H1 (cell line): ENCODE measurements around the gene FAAH. TPM values are rescaled to one million over a fixed set of nuclear protein-coding genes. Genes with fewer than 3 reads are reported as not detected.

Experiments
- CTCF ChIA-PET: fragments of 300-600 bp; sonication (Branson Sonifier 250); formaldehyde crosslinking; loops from one replicate; lab custom pipeline; 2021; ENCODE audit not compliant: partially characterized antibody; lab: Charles Lee
- POLR2A ChIA-PET: fragments of 300-600 bp; sonication (Branson Sonifier 250); formaldehyde crosslinking; loops from one replicate; lab custom pipeline; 2021; ENCODE audit warnings: inconsistent platforms; ENCODE audit not compliant: partially characterized antibody; lab: Charles Lee
- DNase-seq, 2 experiments: peaks; one replicate each; pipeline versions ENCODE4 v3.0.0 to v3.0.0-alpha.2; 2010 to 2022; ENCODE audit warnings: low spot score in 2 of 2, low read depth in 1 of 2, mixed read lengths in 1 of 2
- FAIRE-seq: peaks from 2 replicates; lab custom pipeline; 2011; peaks lifted over from hg19 to GRCh38; lab: Jason Lieb, UNC
- H2AFZ ChIP-seq: 2 replicates; pipeline ENCODE4 v1.8.1; 2012; ENCODE audit warnings: low read length, inconsistent platforms
- H2AK5ac ChIP-seq: 2 replicates; pipeline ENCODE4 v1.6.1; 2013; ENCODE audit warnings: low read depth, low read length
- H2BK120ac ChIP-seq: replicated peaks from 2 replicates; pipeline ENCODE3; 2013; ENCODE audit warnings: low read depth, low read length, inconsistent platforms
- H2BK12ac ChIP-seq: 2 replicates; pipeline ENCODE4 v1.6.1; 2013; ENCODE audit warnings: low read depth, low read length
- H2BK15ac ChIP-seq: 2 replicates; pipeline ENCODE4 v1.6.1; 2013; ENCODE audit warnings: low read length
- H2BK20ac ChIP-seq: 2 replicates; pipeline ENCODE4 v1.6.1; 2013; ENCODE audit warnings: low read length
- H2BK5ac ChIP-seq: 2 replicates; pipeline ENCODE4 v1.6.1; 2013; ENCODE audit warnings: low read depth, low read length
- H3K14ac ChIP-seq: 2 replicates; pipeline ENCODE4 v1.6.1; 2013; ENCODE audit warnings: inconsistent platforms; ENCODE audit not compliant: insufficient read length
- H3K18ac ChIP-seq: 2 replicates; pipeline ENCODE4 v1.6.1; 2013; ENCODE audit warnings: low read length; ENCODE audit errors: extremely low read depth
- H3K23ac ChIP-seq: 2 replicates; pipeline ENCODE4 v1.6.1; 2013; ENCODE audit warnings: inconsistent platforms; ENCODE audit not compliant: insufficient read length
- H3K23me2 ChIP-seq: 2 replicates; pipeline ENCODE4 v1.6.1; 2013; ENCODE audit warnings: low read depth, low read length
- H3K27ac ChIP-seq: 2 replicates; pipeline ENCODE4 v1.6.1; 2011; ENCODE audit warnings: low read depth, low read length, inconsistent platforms
- H3K27me3 ChIP-seq, 4 experiments: replicated peaks in 1 of 4; 1 replicate in 1 of 4; 2 replicates in 3 of 4; pipeline versions ENCODE4 v1.6.1 to v1.8.1; 2011 to 2013; ENCODE audit warnings: low read length in 3 of 4, mild to moderate bottlenecking in 3 of 4, inconsistent platforms in 2 of 4, mixed read lengths in 2 of 4, moderate library complexity in 1 of 4; ENCODE audit not compliant: control insufficient read depth in 3 of 4, insufficient read depth in 3 of 4; ENCODE audit errors: extremely low read depth in 1 of 4
- H3K36me3 ChIP-seq, 4 experiments: 2 replicates each; pipeline versions ENCODE4 v1.6.1 to v1.8.1; 2011 to 2013; ENCODE audit warnings: mild to moderate bottlenecking in 4 of 4, low read length in 3 of 4, moderate library complexity in 2 of 4, control low read depth in 1 of 4, inconsistent platforms in 1 of 4; ENCODE audit not compliant: insufficient read depth in 4 of 4, control insufficient read depth in 2 of 4
- H3K4ac ChIP-seq: replicated peaks from 2 replicates; pipeline ENCODE3; 2013; ENCODE audit warnings: low read length, low read depth, mixed read lengths, inconsistent platforms; ENCODE audit not compliant: insufficient read length
- H3K4me1 ChIP-seq, 4 experiments: replicated peaks in 1 of 4; 1 replicate in 1 of 4; 2 replicates in 3 of 4; pipeline versions ENCODE4 v1.6.1 to v1.8.1; 2011 to 2013; ENCODE audit warnings: low read length in 3 of 4, inconsistent platforms in 2 of 4, mixed read lengths in 1 of 4; ENCODE audit not compliant: insufficient read depth in 4 of 4, control insufficient read depth in 3 of 4
- H3K4me2 ChIP-seq, 2 experiments: 2 replicates each; pipeline versions ENCODE4 v1.6.1 to v1.8.1; 2011 to 2013; ENCODE audit warnings: low read depth in 2 of 2, low read length in 2 of 2, control low read depth in 1 of 2, inconsistent platforms in 1 of 2, mild to moderate bottlenecking in 1 of 2; ENCODE audit not compliant: insufficient read depth in 1 of 2
- H3K4me3 ChIP-seq, 4 experiments: fragments of 200-600, 300-600 bp in 1 of 4; sonication (generic), shearing (Covaris generic), sonication (Bioruptor Twin) in 1 of 4; 2 replicates each; pipeline versions ENCODE4 v1.5.1 to v1.8.1; 2011 to 2016; ENCODE audit warnings: low read length in 4 of 4, low read depth in 3 of 4, control low read depth in 2 of 4, inconsistent platforms in 2 of 4, mild to moderate bottlenecking in 2 of 4, mixed read lengths in 1 of 4, moderate library complexity in 1 of 4; ENCODE audit not compliant: insufficient read depth in 2 of 4; ENCODE audit errors: extremely low read depth in 1 of 4
- H3K56ac ChIP-seq: replicated peaks from 2 replicates; pipeline ENCODE3; 2013; ENCODE audit warnings: low read depth, mild to moderate bottlenecking, mixed read lengths, low read length, inconsistent platforms; ENCODE audit not compliant: insufficient read length
- H3K79me1 ChIP-seq: 2 replicates; pipeline ENCODE4 v1.6.1; 2013; ENCODE audit warnings: low read depth, low read length, control low read depth
- H3K79me2 ChIP-seq, 2 experiments: 2 replicates each; pipeline versions ENCODE4 v1.6.1 to v1.8.1; 2012 to 2013; ENCODE audit warnings: low read length in 2 of 2, mild to moderate bottlenecking in 2 of 2, inconsistent platforms in 1 of 2; ENCODE audit not compliant: insufficient read depth in 2 of 2, control insufficient read depth in 1 of 2
- H3K9ac ChIP-seq, 4 experiments: replicated peaks in 1 of 4; 1 replicate in 1 of 4; 2 replicates in 3 of 4; pipeline versions ENCODE4 v1.6.1 to v1.8.1; 2011 to 2013; ENCODE audit warnings: low read depth in 3 of 4, low read length in 3 of 4, control low read depth in 2 of 4, mild to moderate bottlenecking in 2 of 4, moderate library complexity in 2 of 4, inconsistent platforms in 1 of 4; ENCODE audit errors: extremely low read depth in 1 of 4
- H3K9me3 ChIP-seq, 2 experiments: 2 replicates each; pipeline versions ENCODE4 v1.6.1 to v1.8.1; 2012 to 2013; ENCODE audit warnings: mild to moderate bottlenecking in 2 of 2, moderate library complexity in 2 of 2, control low read depth in 1 of 2, inconsistent platforms in 1 of 2, low read depth in 1 of 2, low read length in 1 of 2, mixed read lengths in 1 of 2; ENCODE audit not compliant: insufficient read depth in 2 of 2
- H4K20me1 ChIP-seq, 2 experiments: replicated peaks in 1 of 2; 2 replicates each; pipeline versions ENCODE3 to v1.8.1; 2011 to 2013; ENCODE audit warnings: inconsistent platforms in 2 of 2, low read length in 2 of 2, mild to moderate bottlenecking in 1 of 2; ENCODE audit not compliant: insufficient read depth in 2 of 2, control insufficient read depth in 1 of 2
- H4K5ac ChIP-seq: 2 replicates; pipeline ENCODE4 v1.6.1; 2013; ENCODE audit warnings: low read length, low read depth, mixed read lengths, inconsistent platforms; ENCODE audit not compliant: insufficient read length
- H4K8ac ChIP-seq: 2 replicates; pipeline ENCODE4 v1.8.0; 2013; ENCODE audit warnings: mild to moderate bottlenecking, moderate library complexity, low read length, inconsistent platforms; ENCODE audit not compliant: insufficient read depth; ENCODE audit errors: extremely low read depth
- H4K91ac ChIP-seq: replicated peaks from 2 replicates; pipeline ENCODE3; 2013; ENCODE audit warnings: low read length, mixed read lengths, inconsistent platforms; ENCODE audit not compliant: insufficient read length
- BACH1 ChIP-seq: IDR thresholded peaks from 2 replicates; pipeline ENCODE4 v1.6.1; 2012; ENCODE audit warnings: low read length, improper control_type of control experiment
- CHD1 ChIP-seq: IDR thresholded peaks from 2 replicates; pipeline ENCODE4 v1.6.1; 2012; ENCODE audit warnings: low read depth, low read length, improper control_type of control experiment
- E2F6 ChIP-seq: IDR thresholded peaks from 2 replicates; pipeline ENCODE4 v1.6.1; 2012; ENCODE audit warnings: inconsistent platforms
- EGR1 ChIP-seq: IDR thresholded peaks from 2 replicates; pipeline ENCODE4 v1.6.1; 2011; ENCODE audit warnings: low read depth, low read length, borderline replicate concordance
- HDAC2 ChIP-seq, 2 experiments: fragments of 300-600 bp in 1 of 2; sonication (generic) in 1 of 2; IDR thresholded peaks; 2 replicates each; pipeline ENCODE4 v1.6.1; 2011 to 2012; ENCODE audit warnings: low read depth in 2 of 2, low read length in 2 of 2, mild to moderate bottlenecking in 2 of 2, moderate library complexity in 2 of 2, borderline replicate concordance in 1 of 2, inconsistent platforms in 1 of 2
- KDM5A ChIP-seq: fragments of 200-600 bp; IDR thresholded peaks from 2 replicates; pipeline ENCODE4 v1.7.1; 2012; ENCODE audit warnings: mild to moderate bottlenecking, low read length, inconsistent platforms, mixed read lengths
- MAFK ChIP-seq: IDR thresholded peaks from 2 replicates; pipeline ENCODE4 v1.6.1; 2012; ENCODE audit warnings: low read depth, mild to moderate bottlenecking, improper control_type of control experiment, low read length
- NANOG ChIP-seq: IDR thresholded peaks from 2 replicates; pipeline ENCODE4 v1.6.1; 2011; ENCODE audit warnings: low read length, low read depth, mild to moderate bottlenecking, inconsistent platforms; ENCODE audit not compliant: insufficient read depth, poor library complexity, severe bottlenecking
- SAP30 ChIP-seq: fragments of 300-600 bp; sonication (generic); IDR thresholded peaks from 2 replicates; pipeline ENCODE4 v1.7.1; 2012; ENCODE audit warnings: low read length, moderate library complexity, mild to moderate bottlenecking, inconsistent platforms; ENCODE audit not compliant: insufficient read depth, insufficient replicate concordance
- SIRT6 ChIP-seq: IDR thresholded peaks from one replicate; pipeline ENCODE4 v1.7.1; 2012; ENCODE audit warnings: low read length, inconsistent platforms
- TBP ChIP-seq: IDR thresholded peaks from 2 replicates; pipeline ENCODE4 v1.6.1; 2011; ENCODE audit warnings: low read depth, low read length, improper control_type of control experiment
- TEAD4 ChIP-seq: IDR thresholded peaks from 2 replicates; pipeline ENCODE4 v1.6.1; 2012; ENCODE audit warnings: low read depth, low read length, inconsistent platforms, mixed read lengths
- WGBS, 2 experiments: shearing (Covaris generic) in 1 of 2; methylation state at CpG; one replicate each; pipeline versions ENCODE4 v1.1.6 to v1.1.7; 2013 to 2015; ENCODE audit warnings: low lambda C conversion rate in 2 of 2, mixed read lengths in 2 of 2, inconsistent platforms in 1 of 2, low coverage in 1 of 2, missing lambda C conversion rate in 1 of 2; ENCODE audit not compliant: insufficient replicate concordance in 2 of 2, insufficient coverage in 1 of 2, insufficient read length in 1 of 2; ENCODE audit errors: extremely low coverage in 1 of 2, missing lambda C conversion rate in 1 of 2; 5-methylcytosine and 5-hydroxymethylcytosine counted together
- polyA plus RNA-seq, 7 experiments: library from polyadenylated mRNA; depleted of rRNA in 3 of 7; stranded (reverse) in 5 of 7; unstranded in 2 of 7; fragments of >200 nt in 5 of 7; fragments of 200-250 nt in 2 of 7; gene quantifications; 1 replicate in 5 of 7; 2 replicates in 1 of 7; 4 replicates in 1 of 7; pipeline versions ENCODE4 v1.2.1 to v1.2.3, GENCODE V29; 2011 to 2013; ENCODE audit warnings: missing spikeins in 2 of 7, mixed read lengths in 2 of 7
- total RNA-seq: library from RNA; stranded (reverse); fragmentation: NEBNext Ultra II Directional; extraction: Animal tissue kit (Norgen Biotek cat#: 25700); gene quantifications from 2 replicates; pipeline ENCODE4 v1.2.1, GENCODE V29; 2021

The FAAH gene
- total and polyA plus RNA-seq, 2 of the 8 experiments (the other 6 are each of a cell fraction or from before 2014, with no cell fraction given): 41.2 to 47.3 TPM

DNA sequence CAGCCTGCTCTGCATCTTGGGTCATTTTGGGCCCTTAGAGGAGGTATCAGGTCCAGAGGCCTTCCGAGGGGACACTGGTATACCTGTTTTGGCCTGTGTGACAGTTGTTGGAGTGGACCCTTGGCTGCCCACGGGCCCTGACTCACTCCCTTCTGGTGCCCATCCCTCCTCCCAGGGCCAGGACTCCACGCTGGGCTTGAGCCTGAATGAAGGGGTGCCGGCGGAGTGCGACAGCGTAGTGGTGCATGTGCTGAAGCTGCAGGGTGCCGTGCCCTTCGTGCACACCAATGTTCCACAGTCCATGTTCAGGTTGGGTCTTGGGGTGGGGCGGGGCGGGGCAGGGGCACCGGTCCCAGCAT is 11.1 kb downstream of the FAAH start:
- H4K8ac ChIP-seq: no peak overlapping the region
- H3K27ac ChIP-seq: no peak overlapping the region
- no peak overlapping the region for H3K56ac ChIP-seq
- H3K4me3 ChIP-seq: no peak overlapping the region
- no peak overlapping the region for H3K23ac ChIP-seq
- H2AK5ac ChIP-seq: no peak overlapping the region
- no peaks in the 10 kb centered on the region; the same call in 1 of the 2 replicates for H3K23me2 ChIP-seq
- no peak overlapping the region for H4K5ac ChIP-seq
- H3K18ac ChIP-seq: no peak overlapping the region
- DNase-seq (no peak), FAIRE-seq (no peak)
- no peak overlapping the region for H3K4ac ChIP-seq
- no peaks in the 10 kb centered on the region for H3K9me3 ChIP-seq
- peaks cover 0 to 3% of the 10 kb centered on the region in 2 experiments for H4K20me1 ChIP-seq
- H3K14ac ChIP-seq: no peak overlapping the region
- H3K4me2 ChIP-seq: no peak overlapping the region
- H2BK120ac ChIP-seq: no peak overlapping the region
- peaks cover 0 to 4% of the 10 kb centered on the region in 2 experiments; a peak in 1 of 4 replicates for H3K79me2 ChIP-seq
- ChIA-PET CTCF (interaction anchor here (0.9 to 25.3 kb wide), 6 partner anchors 9 to 123 kb away, joined by 4 to 513 read pairs (median 8); partner anchors contain the start of gene FAAH), POLR2A (interaction anchor here (1.4 kb wide), 1 partner anchor 11 kb away, joined by 5 read pairs; the partner anchor contains the start of gene FAAH)
- no peaks in the 10 kb centered on the region; the same call in 1 of the 2 replicates for H3K79me1 ChIP-seq
- H2BK5ac ChIP-seq: no peak overlapping the region
- H2AFZ ChIP-seq: no peak overlapping the region
- H3K4me1 ChIP-seq: peaks cover 8 to 26% (median 19%) of the 10 kb centered on the region in 4 experiments
- no peak overlapping the region for H2BK20ac ChIP-seq
- H3K9ac ChIP-seq: no peak overlapping the region
- no peak overlapping the region for H2BK12ac ChIP-seq
- H4K91ac ChIP-seq: no peak overlapping the region
- WGBS, 2 experiments: 94% methylated on average over 12 of the region's 12 CpGs; no CpG with 5 or more reads in 1 of the 2 experiments
- H3K27me3 ChIP-seq: no peaks in the 10 kb centered on the region
- no peak overlapping the region for H2BK15ac ChIP-seq
- H3K36me3 ChIP-seq: peaks cover 3 to 16% (median 4%) of the 10 kb centered on the region in 4 experiments; a peak in 5 of 8 replicates
- no peak for TF ChIP-seq MAFK
- no peak for TF ChIP-seq BACH1
- no peak for TF ChIP-seq HDAC2 (IDR thresholded peaks at IDR 0.05; ENCODE audit: borderline replicate concordance in 1 of 2, low read depth in 2 of 2, low read length in 2 of 2)
- TF ChIP-seq TEAD4: no peak
- TF ChIP-seq SIRT6: no peak
- no peak for TF ChIP-seq TBP
- no peak for TF ChIP-seq EGR1
- no peak for TF ChIP-seq SAP30
- no peak for TF ChIP-seq NANOG
- no peak for TF ChIP-seq KDM5A
- no peak for TF ChIP-seq CHD1
- no peak for TF ChIP-seq E2F6
